ENCODE data around the gene KIF16B. TPM values are rescaled to one million over a fixed set of nuclear protein-coding genes. Genes with fewer than 3 reads are reported as not detected.

KIF16B gene
- total and polyA plus RNA-seq, 2 experiments from 2014 or later: 9.3 to 21.8 TPM

GRCh38 chr20:16434062-16434664 lies 139.1 kb downstream of the KIF16B start:
- DNase-seq (ENCODE audit: low spot score): peak; percentile 34

DNA sequence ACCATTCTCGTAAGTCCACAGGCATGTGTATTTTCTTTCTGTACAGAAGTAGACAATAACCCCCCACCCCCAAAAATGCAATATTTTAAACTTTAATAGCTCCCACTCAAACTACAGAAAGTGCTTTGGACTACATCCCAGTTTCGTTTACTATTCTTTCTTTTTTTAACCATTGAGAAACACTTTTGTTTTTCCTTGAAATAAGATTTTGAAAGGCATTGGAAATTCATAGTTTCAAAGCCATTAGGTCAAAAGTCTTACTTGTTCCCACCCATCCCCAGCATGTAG lies 140.0 kb downstream of the KIF16B start:
- no peak for TF ChIP-seq CTCF (IDR thresholded peaks at IDR 0.05; ENCODE audit: poor library complexity)
- no peak for TF ChIP-seq EZH2 (IDR thresholded peaks at IDR 0.05; ENCODE audit: borderline replicate concordance)
- no peak for TF ChIP-seq EZH2phosphoT487 (IDR thresholded peaks at IDR 0.05; ENCODE audit: low read depth, severe bottlenecking, unreplicated experiment)
- WGBS (ENCODE audit: low lambda C conversion rate, missing lambda C conversion rate): 73% methylated on average over 2 of the region's 2 CpGs
- Histone ChIP-seq H3K4me1 (ENCODE audit: insufficient read depth) (no peaks in the 10 kb centered on the region), H2AFZ (no peak overlapping the region), H3K36me3 (replicated peaks; ENCODE audit: insufficient read depth, low read depth) (no peaks in the 10 kb centered on the region), H3K27ac (no peak overlapping the region), H3K9me3 (ENCODE audit: low read depth) (no peaks in the 10 kb centered on the region), H3K27me3 (no peaks in the 10 kb centered on the region), H3K79me2 (no peaks in the 10 kb centered on the region), H3K9me2 (replicated peaks; ENCODE audit: insufficient read depth) (no peaks in the 10 kb centered on the region), H4K20me1 (ENCODE audit: insufficient read depth, poor library complexity, severe bottlenecking) (no peaks in the 10 kb centered on the region), H3K4me2 (no peak overlapping the region), H3K4me3 (no peak overlapping the region)
- no peak for DNase-seq (ENCODE audit: low spot score)

More at GRCh38 chr20:16434062-16434664, 139.1 kb downstream of the KIF16B start:
- Histone ChIP-seq H3K4me2 (no peak overlapping the region), H3K79me2 (no peaks in the 10 kb centered on the region), H3K36me3 (replicated peaks; ENCODE audit: insufficient read depth, low read depth) (no peaks in the 10 kb centered on the region), H3K27me3 (no peaks in the 10 kb centered on the region), H3K4me3 (no peak overlapping the region), H3K4me1 (ENCODE audit: insufficient read depth) (no peaks in the 10 kb centered on the region), H3K27ac (no peak overlapping the region), H4K20me1 (ENCODE audit: insufficient read depth, poor library complexity, severe bottlenecking) (no peaks in the 10 kb centered on the region), H2AFZ (no peak overlapping the region), H3K9me2 (replicated peaks; ENCODE audit: insufficient read depth) (no peaks in the 10 kb centered on the region), H3K9me3 (ENCODE audit: low read depth) (no peaks in the 10 kb centered on the region)
- no peak for TF ChIP-seq EZH2 (IDR thresholded peaks at IDR 0.05; ENCODE audit: borderline replicate concordance)
- TF ChIP-seq CTCF (IDR thresholded peaks at IDR 0.05; ENCODE audit: poor library complexity): peak; percentile 49
- 65% methylated on average over 10 of the region's 10 CpGs for WGBS (ENCODE audit: low lambda C conversion rate, missing lambda C conversion rate)

DNA sequence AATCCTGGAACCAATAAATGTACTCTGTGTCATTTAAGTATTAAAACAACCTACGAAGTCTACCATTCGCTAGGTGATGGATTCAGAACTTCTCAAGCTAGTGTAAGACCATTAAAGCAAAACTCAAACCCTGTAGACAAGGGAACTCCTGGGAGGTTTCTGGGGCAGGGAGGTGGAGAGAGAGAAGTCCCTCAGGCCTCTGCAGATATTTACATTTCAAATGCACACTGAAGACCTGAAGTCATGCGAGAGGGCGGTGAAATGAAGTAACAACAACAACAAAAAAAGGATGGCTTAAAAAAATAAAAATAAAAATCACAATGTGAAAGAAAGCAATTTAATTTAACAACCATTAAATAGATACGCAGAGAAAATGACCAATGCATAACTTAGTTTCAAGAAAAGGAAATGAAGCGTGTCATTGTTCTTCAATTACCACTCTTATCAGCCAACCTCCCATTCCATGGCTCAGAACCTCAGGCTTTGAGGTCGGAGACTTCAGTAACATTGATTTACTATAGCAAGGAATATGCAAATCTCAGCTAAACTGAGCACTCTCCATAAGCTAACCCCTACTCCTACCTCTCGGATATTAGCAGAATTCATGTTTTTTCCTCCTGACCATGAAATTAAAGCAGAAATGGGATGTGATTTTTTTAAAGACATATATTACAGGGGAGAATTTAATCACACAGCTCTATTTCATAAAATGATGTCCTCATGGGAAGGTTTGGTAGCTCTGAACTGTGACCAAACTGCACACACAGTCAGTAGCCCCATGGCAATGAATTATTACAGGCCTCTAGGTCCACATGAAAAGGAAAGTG lies 140.6 kb downstream of the KIF16B start:
- no peaks in the 10 kb centered on the region for H3K4me1 ChIP-seq (ENCODE audit: insufficient read depth)
- H3K27ac ChIP-seq: no peak overlapping the region
- no peaks in the 10 kb centered on the region for H4K20me1 ChIP-seq (ENCODE audit: insufficient read depth, poor library complexity, severe bottlenecking)
- 88% methylated on average over 8 of the region's 8 CpGs for WGBS (ENCODE audit: low lambda C conversion rate, missing lambda C conversion rate)
- no peak overlapping the region for H2AFZ ChIP-seq
- no peak overlapping the region for H3K4me2 ChIP-seq
- no peaks in the 10 kb centered on the region for H3K9me2 ChIP-seq (replicated peaks; ENCODE audit: insufficient read depth)
- no peaks in the 10 kb centered on the region for H3K9me3 ChIP-seq (ENCODE audit: low read depth)
- no peak for DNase-seq (ENCODE audit: low spot score)
- H3K36me3 ChIP-seq (replicated peaks; ENCODE audit: insufficient read depth, low read depth): no peaks in the 10 kb centered on the region
- no peaks in the 10 kb centered on the region for H3K27me3 ChIP-seq
- no peak overlapping the region for H3K4me3 ChIP-seq
- TF ChIP-seq CTCF (IDR thresholded peaks at IDR 0.05; ENCODE audit: poor library complexity): no peak
- no peak for TF ChIP-seq EZH2phosphoT487 (IDR thresholded peaks at IDR 0.05; ENCODE audit: low read depth, severe bottlenecking, unreplicated experiment)
- TF ChIP-seq EZH2 (IDR thresholded peaks at IDR 0.05; ENCODE audit: borderline replicate concordance): no peak
- no peaks in the 10 kb centered on the region for H3K79me2 ChIP-seq

Measured in hepatocyte (in vitro differentiated cells).